Fibroblast of skin of left biceps (primary cell): Measurements from ENCODE around the gene GATA6.

Experiments used
- DNase-seq, 2 experiments: peaks; one replicate each; pipeline ENCODE4 v3.0.0-alpha.2; 2013; ENCODE audit warnings: low read depth in 2 of 2

The GATA6 gene

DNA sequence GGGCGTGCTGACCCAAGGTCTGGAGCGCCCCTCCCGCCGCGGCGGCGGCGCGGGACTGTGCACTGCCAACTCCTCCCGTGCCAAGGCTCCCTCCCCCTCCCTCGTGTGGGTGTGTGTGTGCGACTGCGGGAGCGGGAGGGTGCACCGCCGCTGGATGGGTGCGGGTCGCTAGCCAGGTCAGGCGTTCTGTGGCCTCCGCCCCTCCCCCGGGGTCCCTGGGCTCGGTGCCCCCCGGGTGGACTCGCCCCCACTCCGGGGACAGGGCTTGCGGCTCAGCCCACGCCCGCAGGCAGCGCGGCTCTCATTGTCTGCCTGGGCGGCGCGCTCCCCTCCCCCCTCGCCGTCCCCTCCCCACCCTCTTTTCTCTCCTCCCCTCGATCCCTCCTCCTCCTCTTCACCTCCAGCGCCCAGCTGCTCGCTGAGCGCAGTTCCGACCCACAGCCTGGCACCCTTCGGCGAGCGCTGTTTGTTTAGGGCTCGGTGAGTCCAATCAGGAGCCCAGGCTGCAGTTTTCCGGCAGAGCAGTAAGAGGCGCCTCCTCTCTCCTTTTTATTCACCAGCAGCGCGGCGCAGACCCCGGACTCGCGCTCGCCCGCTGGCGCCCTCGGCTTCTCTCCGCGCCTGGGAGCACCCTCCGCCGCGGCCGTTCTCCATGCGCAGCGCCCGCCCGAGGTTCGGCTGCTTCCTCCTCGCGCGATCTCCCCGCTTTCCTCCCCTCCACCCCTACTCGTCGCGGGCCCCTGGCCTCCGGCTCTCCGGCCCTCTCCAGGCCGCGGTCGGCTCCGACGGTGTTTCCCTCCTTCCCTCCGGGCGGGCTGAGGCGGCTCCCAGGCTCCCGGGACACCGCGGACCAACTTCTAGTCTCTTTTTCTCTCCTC is at the start of gene GATA6:
GATA6 (plus strand) TSS at position 579 of the 878 bp plus-strand sequence. CDS start 1,556 bp downstream, outside the sequence.
- peak; percentile 65 to 67 for DNase-seq

DNA sequence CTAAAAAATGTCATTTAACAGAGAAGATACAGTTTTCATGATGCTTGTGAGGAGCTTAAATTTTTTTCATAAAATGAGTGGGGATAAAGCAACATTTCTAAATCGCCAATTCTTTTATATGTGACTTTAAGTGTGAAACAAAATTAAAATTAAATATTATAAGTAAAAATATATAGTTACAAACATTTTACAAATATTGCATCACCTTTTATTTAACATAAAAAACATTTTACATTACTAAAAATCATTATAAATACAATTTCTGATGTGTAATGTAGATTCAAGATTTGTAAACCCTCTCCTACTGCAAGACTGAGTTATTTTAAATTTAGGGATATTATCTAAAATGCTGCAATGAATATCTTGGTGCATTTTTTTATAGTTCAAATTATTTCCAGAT is 44.4 kb upstream of the GATA6 start:
- DNase-seq = no peak

DNA sequence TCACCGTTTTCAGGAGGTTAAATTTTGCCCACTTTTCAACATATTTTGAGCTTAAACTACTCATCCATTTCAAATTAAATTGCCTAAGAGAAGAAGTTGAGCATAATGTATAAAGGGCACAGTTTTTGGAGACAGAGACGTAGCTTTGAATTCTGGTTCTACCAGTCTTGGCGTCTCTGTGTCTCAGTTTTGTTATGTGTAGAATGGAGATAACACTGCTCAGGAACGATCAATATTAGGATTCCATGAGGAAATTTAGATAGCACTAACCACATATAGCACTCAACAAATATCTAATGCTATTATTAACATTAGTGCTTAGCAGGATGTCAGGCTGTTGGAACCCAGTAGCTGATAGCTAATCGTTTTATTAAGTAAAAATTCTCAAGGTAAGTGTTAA is 40.4 kb upstream of the GATA6 start:
- no peak for DNase-seq

DNA sequence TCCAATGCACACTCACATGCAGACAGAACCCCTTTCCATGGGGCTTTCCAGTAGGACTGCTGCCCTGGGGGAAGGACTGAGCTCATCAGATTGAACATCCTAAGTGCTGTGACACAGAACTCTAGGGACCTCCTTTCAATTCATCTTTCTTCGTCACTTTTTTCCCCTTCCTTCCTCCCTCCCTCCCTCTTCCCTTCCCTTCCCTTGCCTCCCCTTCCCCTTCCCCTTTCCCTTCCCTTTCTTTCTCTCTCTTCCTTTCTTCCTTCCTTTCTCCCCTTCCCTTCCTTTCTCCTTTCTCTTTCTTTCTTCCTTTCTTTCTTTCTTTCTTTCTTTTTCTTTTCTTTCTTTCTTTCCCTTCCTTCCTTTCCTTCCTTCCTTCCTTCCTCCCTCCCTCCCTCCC is 39.6 kb upstream of the GATA6 start:
- no peak for DNase-seq

DNA sequence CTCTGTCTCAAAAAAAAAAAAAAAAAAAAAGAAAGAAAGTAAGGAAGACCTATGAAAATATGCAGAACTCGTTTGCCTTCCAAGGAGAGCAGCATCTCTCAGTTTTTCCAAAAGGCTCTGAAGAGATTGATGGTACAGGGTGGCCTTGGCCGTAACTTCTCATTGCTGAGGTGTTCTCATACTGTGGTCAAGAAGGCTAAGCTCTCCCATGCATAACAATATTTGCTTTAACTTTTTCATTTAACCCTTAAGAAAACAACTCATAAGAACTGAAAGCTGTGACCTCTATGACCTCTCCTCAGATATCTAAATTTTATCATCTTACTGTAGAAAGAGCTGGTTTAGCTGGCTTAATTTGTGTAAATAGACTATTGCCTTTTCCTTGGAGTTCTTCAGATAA is 37.1 kb upstream of the GATA6 start:
- DNase-seq = no peak

DNA sequence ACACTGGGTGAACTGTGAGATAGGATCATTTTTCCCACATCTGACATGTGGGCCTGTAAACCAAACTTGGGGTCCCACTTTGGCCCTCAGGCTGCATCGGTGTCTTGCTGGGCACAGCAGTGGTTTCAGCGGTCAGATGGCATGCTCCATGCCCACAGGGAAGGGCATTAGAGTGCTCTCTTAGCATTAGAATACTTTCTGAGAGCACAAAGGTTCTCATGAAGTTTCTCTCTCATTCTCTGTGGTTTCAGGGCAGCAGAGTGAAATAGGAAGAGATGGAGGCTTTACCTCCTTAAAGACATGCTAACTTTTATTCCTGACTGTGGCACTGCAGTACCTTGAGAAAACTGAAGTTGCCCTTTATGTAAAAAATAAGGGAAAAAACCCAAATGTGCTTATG is 36.6 kb upstream of the GATA6 start:
- DNase-seq = no peak

DNA sequence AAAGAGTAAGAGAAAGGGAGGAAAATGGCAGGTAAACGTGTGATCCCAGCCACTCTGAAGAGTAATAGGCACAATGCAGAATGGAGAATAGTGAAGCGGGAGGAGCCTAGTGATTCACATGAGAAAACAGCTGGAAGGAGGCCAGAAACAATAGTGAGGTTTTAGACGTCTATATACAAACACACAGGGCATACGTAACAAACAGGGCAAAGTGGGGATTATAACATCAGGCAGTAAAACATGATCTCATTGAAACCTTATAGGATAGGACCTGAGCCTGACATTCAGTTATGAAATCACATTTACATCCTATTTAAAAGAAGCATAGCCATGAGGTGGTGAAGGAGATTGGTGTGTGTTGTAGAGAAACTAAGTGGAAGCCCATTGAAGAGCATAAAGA is 33.0 kb upstream of the GATA6 start:
- DNase-seq = no peak

DNA sequence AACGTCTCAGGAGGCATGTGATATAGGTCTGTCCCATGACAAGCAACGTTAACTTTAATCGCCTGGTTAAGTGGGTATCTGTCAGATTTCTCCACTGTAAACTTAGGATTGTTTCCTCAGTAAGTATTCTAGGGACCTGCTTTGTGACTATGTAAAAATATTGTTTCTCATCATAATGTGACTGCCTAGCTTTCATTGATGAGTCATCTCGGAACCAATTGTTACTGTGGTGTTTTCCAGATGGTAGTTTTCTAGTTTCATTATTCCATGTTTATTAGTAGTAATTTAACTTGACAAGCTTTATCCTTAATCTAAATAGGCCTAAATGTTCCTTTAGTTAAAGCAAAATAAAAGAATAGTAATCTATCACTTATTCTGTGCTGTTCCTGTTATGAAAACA is 28.2 kb upstream of the GATA6 start:
- DNase-seq = no peak

DNA sequence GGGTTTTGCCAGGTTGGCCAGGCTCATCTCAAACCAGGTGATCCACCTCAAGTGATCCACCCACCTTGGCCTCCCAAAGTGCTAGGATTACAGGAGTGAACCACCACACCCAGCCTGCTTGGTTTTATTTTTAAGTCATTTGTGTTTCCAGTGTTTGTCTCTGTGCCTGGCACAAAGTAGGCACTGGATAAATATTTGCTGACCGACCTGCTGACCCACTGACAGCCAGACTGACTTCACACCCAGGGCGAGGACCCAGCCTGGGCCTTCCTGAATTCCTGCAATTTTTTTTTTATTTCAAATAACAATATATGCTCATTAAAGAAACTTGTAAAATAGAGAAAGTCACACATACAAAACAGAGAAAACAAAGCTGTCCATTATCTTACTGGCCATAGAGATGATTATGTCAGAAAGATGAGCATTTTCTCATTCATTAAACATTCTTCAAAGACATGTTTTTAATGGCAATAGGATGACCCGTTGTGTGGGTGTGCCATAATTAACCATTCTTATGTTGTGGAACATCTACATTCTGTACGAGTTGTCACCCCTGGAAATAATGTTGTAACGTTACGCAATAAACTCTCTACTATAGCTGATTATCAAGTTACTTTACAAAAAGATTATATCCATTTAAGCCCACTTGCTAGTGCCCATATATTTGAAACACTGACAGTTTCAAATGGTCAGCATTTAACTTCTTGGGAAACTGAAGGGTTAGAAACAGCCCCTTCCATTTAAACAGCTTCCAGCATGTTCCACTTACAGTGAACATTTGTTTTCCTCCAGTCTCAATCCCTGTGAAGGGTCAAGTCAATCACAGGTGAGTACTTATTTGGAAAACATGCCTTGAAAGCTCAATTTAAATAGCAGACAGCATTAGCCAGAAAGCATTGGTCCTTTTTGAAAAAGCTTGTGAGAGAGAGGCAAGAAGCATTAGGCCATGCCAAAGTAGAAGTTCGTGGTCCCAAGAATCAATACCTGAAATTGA is 25.7 kb upstream of the GATA6 start:
- DNase-seq = no peak

DNA sequence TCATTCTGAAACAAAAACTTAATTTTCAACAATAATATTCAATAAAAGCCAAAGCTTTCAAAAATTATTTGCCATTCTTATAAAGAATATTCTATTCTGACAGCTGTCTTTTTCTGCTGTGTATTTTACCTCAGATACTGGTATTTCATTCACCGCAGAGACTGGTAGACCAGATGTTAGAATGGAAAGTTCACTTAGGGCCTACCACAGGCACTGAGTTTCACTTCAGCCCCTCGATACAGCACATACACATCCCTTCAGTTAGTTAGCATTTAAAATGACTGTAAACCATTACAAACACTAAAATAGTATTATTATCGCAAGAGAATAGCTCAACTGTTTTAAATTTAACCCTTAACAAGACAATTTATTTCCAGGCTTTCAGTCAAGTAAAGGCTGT is 24.2 kb upstream of the GATA6 start:
- no peak for DNase-seq

DNA sequence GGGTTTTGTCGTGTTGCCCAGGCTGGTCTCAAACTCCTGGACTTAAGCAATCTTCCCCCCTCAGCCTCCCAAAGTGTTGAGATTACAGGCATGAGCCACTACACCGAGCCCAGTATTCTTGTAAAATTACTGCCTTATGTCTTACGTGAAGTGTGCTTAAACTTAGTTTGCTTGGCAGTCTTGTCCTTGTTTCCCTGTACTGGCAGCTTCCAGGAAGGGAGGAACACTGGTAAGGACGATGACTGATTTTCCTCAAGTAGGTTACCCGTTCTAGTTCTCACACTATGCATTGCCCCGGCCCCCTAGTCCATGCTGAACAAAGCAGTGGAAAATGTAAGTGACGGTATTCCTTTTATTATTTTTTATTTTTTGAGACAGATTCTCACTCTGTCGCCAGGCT is 19.7 kb upstream of the GATA6 start:
- no peak for DNase-seq

DNA sequence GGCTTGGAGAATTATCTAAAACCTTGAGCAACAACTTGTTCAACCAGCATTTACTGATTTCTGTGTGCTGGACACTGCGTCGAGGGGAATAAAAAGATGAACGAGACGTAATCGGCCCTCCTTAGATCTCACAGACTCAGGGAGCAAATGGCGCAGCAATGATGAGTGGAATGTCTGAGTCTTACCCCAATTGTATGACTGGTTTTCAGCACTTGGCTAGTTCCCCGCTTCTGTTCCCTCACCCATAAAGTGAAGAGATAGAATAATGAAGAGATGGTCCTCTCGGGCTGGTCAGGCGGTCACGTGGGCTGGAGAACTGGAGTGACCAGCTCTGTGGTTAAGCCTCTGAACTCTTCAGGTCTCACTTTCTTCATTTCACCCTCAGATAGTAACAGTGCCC is 17.3 kb upstream of the GATA6 start:
- no peak for DNase-seq

DNA sequence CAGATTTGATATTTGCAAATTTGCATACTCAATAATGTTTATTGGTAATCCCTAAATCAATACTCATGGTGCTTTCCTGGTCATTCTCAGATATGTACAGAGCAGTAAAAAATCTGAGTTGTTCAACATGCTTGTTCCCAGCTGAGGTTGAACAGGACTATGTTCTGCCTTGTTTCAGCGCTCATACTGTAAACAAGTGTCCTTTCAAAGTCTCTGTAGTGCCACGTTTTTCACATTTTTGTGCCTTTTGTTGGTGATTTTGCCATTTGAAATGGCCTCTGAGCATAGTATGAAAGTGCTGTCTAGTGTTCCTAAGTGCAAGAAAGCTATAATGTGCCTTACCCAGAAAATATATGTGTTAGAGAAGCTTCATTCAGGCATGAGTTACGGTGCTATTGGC is 16.0 kb upstream of the GATA6 start:
- no peak for DNase-seq

DNA sequence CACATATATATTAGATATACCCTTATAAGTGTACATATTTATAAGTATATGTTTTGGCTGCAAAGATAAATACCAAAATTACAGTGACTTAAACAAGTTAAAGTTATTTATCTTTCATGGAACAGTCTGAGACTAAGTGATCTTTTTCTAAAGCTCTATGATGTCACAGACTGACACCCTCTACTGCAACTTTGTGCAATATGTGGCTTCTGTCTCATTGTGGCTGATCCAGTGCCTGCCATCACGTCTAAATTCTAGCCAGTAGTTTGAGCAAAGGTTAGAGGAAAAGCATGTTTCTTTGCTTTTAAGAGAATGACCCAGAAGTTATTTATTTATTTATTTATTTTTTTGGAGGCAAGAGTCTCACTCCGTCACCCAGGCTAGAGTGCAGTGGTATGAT is 13.8 kb upstream of the GATA6 start:
- no peak for DNase-seq

DNA sequence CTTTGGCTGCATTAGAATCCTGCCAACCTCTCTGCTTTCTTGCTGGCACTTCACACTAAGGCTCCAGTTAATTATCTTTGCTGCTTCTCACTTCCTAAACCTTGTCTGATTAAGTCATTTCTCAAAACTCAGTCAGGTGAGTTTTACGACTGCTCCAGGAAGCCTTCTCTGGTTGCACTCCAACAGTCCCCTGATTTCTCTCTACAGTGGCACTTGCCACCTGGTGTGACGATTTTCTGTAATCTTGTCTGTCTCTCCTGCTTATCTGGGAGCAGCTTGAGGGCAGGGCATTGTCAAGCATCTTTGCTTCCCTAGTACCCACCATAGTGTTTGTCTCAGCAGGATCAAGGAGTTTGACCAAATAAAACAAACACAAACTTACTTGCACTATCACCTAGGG is 10.4 kb upstream of the GATA6 start:
- DNase-seq = no peak

DNA sequence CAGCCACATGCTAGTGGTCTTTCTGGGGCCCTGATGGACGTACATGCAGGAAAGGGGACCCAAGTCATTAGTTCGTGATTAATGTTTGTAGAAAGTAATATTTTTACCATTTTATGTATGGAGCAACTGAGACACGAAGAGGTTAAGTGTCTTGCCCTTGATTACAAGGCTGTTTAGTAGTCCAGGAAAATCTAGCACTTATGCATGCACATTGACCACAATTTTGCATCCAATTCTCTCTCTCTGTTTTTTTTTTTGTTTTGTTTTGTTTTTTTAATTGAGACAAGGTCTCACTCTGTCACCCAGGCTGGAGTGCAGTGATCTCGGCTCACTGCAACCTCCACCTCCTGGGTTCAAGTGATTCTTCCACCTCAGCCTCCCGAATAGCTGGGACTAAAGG is 8.3 kb upstream of the GATA6 start:
- DNase-seq = no peak

DNA sequence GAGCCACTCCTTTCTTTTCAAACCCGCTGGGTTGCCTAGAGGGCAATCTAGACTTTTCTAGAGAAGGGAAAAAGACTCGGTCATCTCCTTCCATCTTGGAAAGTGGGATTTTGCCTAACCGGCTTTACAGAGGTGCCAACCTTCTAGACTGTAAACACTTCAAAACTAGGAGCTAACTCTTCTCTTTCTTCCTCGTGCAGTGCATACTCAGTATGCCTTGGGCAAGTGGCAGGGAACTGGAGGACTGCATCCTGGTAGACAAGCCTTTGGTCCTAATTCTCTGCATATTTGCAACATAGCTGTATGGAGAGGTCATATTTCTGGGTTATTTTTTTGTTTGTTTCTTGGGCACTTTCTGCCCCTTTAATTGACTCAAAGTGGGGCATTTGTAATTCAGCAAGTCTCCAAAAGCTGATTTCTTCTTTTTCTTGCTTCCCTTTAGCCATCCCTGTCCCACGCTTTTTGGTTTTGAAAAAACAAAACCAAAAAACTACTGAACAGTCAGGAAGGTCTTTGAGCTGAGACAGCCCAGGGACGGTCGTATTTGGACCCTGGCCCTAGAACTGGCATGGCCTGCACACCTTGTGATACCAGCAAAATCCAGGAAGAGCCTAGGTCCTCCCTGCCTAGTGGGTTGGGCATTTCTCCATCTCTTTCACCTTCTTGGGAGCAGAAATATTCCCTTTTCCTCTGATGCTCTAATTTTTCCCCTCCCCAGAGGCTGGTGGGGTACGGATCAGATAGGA is 5.8 kb upstream of the GATA6 start:
- no peak for DNase-seq

DNA sequence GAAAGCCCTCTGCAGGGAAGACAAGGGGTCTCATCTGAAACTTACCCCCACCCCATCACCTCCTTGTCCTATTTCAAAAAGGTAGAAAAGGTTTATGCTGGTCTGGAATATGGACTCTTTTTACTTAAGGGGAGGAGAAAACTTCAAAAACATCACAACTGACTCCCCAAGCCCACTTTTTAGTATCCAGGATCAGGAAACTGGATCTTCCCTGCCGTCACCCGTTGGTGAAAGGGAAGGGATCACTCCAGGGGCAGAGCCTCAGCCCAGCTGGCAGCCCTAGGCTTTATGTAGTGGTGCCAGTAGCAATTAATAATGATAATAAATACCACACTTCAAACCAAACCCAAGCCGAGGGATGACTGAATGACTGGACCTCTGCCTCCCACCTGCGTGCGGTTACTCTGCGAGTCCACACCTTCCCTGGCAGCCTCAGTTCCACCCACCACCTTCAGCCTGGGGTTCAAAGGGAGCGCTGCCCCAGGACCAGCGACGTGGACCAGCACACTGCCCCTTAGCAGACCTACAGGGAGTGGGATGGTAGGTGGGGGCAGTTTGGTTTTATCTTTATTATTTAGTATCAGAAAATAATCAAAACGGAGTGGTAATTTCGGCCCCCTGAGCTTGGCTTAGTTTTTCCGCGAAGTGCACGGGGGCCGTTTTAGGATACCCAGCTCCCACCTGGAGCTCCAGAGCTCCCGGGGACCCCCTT is 4.9 kb upstream of the GATA6 start:
- no peak for DNase-seq

DNA sequence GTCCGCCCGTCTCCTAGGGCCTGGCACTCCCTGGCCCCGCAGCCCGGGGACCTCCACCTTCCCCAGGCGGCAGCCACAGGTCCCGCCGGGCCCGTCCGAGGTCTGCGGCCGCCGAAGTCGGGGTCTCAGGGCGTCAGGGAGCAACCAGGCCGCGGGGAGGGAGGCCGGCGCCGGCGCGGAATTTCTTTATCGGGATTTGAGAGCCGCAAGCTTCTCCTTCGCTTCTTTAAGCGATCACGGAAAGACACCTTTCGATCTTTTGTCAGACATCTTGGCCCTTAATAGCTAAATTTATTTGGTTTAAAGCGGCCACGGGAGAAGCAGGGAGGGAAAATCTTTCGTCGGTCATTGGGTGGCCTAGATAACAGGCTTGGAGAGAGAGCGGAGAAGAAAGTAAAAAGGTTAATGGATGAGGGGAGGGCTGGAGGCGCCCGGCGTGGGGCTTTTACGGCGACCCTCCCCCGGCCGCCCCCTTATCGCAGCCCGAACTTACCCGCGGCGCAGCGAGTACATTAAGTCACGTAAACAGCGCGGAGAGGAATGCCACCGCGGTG is 4.3 kb upstream of the GATA6 start:
- DNase-seq = no peak

DNA sequence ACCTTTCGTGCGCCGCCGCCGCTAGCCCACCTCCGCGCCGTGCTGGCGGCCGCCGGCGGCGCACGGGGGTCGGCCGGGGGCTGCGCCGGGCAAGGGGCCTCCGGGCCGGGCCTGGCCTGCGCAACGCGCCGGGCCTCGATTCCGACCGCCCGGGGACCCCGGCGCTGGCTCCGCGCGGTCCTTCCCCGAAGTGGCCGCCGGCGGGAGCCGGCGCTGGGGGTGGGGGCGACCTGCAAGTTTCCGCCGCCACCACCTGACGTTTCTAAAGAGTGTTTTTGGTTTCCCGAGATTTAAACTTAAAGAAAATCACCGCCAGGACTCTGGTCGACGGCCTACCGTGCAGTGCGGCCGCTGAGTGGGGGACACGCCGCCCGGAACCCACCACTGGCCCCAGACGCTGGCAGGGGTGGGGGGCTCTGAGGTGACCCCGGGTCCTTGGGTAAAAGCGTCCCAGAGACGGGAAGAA is 3.8 kb upstream of the GATA6 start:
- DNase-seq = no peak
